ENCODE measurements around the gene ITGB7.

Gene ITGB7

DNA sequence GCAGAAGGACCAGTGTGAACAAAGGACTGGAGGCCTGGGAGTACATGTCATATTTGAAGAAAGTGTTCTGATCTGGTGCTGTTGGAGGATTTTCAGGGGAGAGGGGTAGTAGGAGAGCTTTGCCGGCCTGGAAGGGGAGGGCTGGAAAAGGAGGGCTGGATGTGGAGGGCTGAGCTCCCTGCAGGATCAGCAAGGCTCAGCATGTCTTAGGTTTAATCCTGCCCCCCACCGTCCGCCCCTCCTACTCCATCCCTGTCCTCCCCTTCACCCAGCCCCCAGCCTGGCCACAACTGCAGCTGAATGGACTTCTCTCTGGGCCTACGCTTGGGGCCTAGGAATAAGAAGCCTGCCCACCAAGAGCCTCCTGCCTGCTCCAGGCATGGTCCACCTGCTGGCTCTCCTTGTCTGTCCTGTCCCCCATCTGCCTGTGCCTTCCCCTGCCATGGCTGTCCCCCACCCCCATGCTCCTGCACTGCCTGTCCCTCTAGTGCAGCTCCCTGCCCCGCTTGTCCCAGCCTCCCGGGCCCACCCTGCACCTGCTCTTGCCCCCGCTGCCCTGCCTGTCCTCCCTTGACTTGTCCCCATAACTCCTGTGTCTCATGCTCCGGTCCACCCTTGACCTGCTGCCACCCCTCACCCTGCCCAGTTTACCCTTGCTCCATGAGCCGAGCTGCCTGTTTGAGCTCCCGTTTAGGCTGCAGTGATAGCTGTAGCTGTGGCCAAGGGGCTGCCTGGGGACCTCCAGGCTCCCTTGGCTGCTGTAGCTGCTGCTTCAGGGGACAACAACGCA lies 34.8 kb upstream of the ITGB7 start:
- TF ChIP-seq, protein P1, sequence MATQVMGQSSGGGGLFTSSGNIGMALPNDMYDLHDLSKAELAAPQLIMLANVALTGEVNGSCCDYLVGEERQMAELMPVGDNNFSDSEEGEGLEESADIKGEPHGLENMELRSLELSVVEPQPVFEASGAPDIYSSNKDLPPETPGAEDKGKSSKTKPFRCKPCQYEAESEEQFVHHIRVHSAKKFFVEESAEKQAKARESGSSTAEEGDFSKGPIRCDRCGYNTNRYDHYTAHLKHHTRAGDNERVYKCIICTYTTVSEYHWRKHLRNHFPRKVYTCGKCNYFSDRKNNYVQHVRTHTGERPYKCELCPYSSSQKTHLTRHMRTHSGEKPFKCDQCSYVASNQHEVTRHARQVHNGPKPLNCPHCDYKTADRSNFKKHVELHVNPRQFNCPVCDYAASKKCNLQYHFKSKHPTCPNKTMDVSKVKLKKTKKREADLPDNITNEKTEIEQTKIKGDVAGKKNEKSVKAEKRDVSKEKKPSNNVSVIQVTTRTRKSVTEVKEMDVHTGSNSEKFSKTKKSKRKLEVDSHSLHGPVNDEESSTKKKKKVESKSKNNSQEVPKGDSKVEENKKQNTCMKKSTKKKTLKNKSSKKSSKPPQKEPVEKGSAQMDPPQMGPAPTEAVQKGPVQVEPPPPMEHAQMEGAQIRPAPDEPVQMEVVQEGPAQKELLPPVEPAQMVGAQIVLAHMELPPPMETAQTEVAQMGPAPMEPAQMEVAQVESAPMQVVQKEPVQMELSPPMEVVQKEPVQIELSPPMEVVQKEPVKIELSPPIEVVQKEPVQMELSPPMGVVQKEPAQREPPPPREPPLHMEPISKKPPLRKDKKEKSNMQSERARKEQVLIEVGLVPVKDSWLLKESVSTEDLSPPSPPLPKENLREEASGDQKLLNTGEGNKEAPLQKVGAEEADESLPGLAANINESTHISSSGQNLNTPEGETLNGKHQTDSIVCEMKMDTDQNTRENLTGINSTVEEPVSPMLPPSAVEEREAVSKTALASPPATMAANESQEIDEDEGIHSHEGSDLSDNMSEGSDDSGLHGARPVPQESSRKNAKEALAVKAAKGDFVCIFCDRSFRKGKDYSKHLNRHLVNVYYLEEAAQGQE (IDR thresholded peaks at IDR 0.05; ENCODE audit: low read depth) = no peak
- TF ChIP-seq FOXM1 (IDR thresholded peaks at IDR 0.05; ENCODE audit: borderline replicate concordance, low read depth) = no peak

- TF ChIP-seq, protein P1 (IDR thresholded peaks at IDR 0.05; ENCODE audit: low read depth) = no peak
- no peak for TF ChIP-seq CEBPB (IDR thresholded peaks at IDR 0.05)
- TF ChIP-seq EGR1 (IDR thresholded peaks at IDR 0.05) = no peak
- no peak for TF ChIP-seq RAD21 (IDR thresholded peaks at IDR 0.05; ENCODE audit: low read depth)
- no peak for TF ChIP-seq USF1 (IDR thresholded peaks at IDR 0.05)
- TF ChIP-seq TEAD4 (IDR thresholded peaks at IDR 0.05) = no peak
- no peak for TF ChIP-seq FOXM1 (IDR thresholded peaks at IDR 0.05; ENCODE audit: borderline replicate concordance, low read depth)
- TF ChIP-seq TCF12 (IDR thresholded peaks at IDR 0.05; ENCODE audit: low read depth) = no peak
- TF ChIP-seq TAF1 (IDR thresholded peaks at IDR 0.05; ENCODE audit: low read depth) = no peak
- TF ChIP-seq EP300 (IDR thresholded peaks at IDR 0.05; ENCODE audit: borderline replicate concordance) = no peak
- TF ChIP-seq NFIC (IDR thresholded peaks at IDR 0.05) = no peak
- TF ChIP-seq MAX (IDR thresholded peaks at IDR 0.05) = no peak
- TF ChIP-seq CREB1 (IDR thresholded peaks at IDR 0.05; ENCODE audit: low read depth) = no peak
- no peak for TF ChIP-seq YY1 (IDR thresholded peaks at IDR 0.05; ENCODE audit: low read depth)
- no peak for TF ChIP-seq ZBTB7A (IDR thresholded peaks at IDR 0.05; ENCODE audit: low read depth)
These were observed 32.7 kb upstream of the ITGB7 start for GRCh38 chr12:53239643-53240258.

DNA sequence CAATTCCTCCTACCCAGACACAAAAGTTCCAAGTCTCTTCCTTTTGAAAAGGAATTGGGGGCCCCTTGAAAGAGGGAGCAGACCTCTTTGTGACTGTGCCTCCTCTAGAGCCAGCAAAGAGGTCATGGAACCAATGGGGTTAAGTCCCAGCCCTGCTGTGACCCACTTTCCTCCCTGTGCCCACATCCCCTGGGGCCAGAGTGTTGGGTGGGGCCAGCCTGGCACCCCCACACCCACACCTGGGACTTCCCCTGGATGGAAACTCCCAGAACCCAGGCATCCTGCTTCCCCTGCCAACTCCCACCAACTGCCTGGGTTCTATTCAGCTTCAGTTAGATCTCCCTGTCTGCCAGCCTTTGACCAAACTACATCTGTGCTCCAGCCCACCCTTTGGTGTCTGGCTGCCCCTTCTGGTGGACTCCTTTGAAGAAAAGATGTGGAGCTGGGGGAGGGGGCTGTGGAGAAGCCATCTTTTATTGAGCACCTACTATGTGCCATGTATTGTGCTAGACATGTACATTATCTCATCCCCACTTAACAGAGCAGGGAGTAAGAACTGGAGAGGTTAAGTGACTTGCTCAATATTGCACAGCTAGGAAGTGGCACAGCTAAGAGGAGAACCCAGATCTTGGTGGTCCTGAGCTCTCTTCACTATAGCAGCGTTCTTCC lies 29.5 kb upstream of the ITGB7 start:
- TF ChIP-seq YY1 (IDR thresholded peaks at IDR 0.05; ENCODE audit: low read depth) = no peak
- TF ChIP-seq TAF1 (IDR thresholded peaks at IDR 0.05; ENCODE audit: low read depth) = no peak
- TF ChIP-seq MAX (IDR thresholded peaks at IDR 0.05) = no peak
- no peak for TF ChIP-seq ZBTB7A (IDR thresholded peaks at IDR 0.05; ENCODE audit: low read depth)
- TF ChIP-seq, protein P1 (IDR thresholded peaks at IDR 0.05; ENCODE audit: low read depth) = no peak
- TF ChIP-seq CREB1 (IDR thresholded peaks at IDR 0.05; ENCODE audit: low read depth) = no peak
- no peak for TF ChIP-seq TCF12 (IDR thresholded peaks at IDR 0.05; ENCODE audit: low read depth)
- TF ChIP-seq CEBPB (IDR thresholded peaks at IDR 0.05) = no peak

GRCh38 chr12:53235742-53236442 lies 28.8 kb upstream of the ITGB7 start:
- no peak for TF ChIP-seq NFIC (IDR thresholded peaks at IDR 0.05)
- no peak for TF ChIP-seq EP300 (IDR thresholded peaks at IDR 0.05; ENCODE audit: borderline replicate concordance)
- TF ChIP-seq, protein P1 (IDR thresholded peaks at IDR 0.05; ENCODE audit: low read depth) = no peak
- no peak for TF ChIP-seq USF1 (IDR thresholded peaks at IDR 0.05)
- no peak for TF ChIP-seq RAD21 (IDR thresholded peaks at IDR 0.05; ENCODE audit: low read depth)
- no peak for TF ChIP-seq FOXM1 (IDR thresholded peaks at IDR 0.05; ENCODE audit: borderline replicate concordance, low read depth)
- TF ChIP-seq EGR1 (IDR thresholded peaks at IDR 0.05) = no peak
- TF ChIP-seq ZBTB7A (IDR thresholded peaks at IDR 0.05; ENCODE audit: low read depth) = no peak; the same call in 1 of the 2 replicates
- no peak for TF ChIP-seq TAF1 (IDR thresholded peaks at IDR 0.05; ENCODE audit: low read depth)
